Right kidney (tissue), 1 donor: ENCODE data around the gene OR56A3.

Source experiments
- DNase-seq: peaks from one replicate; pipeline ENCODE4 v3.0.0-alpha.2; 2016

OR56A3 gene

GRCh38 chr11:5973530-5973929 lies 31.5 kb downstream of the OR56A3 start:
- DNase-seq: no peak

DNA sequence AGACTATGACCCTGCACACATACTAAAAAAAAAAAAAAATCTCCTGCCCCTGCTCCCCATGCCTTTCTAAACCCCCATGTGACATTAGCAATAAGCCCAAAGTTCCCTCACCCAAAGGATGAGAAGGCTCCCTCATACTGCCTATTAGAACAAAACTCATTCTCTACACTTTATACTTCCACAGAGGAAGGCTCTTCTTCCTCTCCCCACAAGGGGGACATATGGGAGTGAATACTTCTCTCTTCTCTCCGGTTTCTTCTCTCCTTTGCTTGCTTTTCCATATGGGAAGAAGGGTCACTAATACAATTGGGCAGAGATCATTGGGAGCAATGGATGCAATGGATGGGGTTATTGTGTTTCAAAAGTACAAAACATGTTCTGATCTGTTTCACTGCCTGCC lies 41.4 kb downstream of the OR56A3 start:
- no peak for DNase-seq

- no peak for DNase-seq
Measured at GRCh38 chr11:5986885-5987284, 44.8 kb downstream of the OR56A3 start, which contains the start of gene OR52L1. TSS of gene OR52L1 (minus strand) at chr11:5986985. CDS start at chr11:5986930, 55 bp downstream.

DNA sequence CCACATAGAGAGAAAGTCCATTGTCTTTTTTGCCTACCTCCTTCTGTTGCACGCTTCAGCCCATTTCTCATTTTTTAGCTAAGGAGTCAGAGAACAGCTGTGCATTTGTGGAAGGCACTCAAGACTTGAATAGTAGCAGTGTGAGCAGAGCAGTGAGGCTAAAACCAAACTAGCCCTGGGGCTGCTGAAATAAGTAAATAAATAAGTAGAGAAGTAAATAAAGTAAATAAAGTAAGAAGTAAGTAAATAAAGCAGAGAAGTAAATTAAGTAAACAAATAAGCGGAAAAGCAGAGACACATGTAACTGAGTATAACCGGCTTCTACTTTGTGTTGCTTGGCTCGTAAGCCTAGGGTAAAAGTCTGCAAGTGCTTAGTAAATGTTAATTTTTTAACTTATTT lies 47.2 kb downstream of the OR56A3 start:
- DNase-seq: no peak

- no peak for DNase-seq
Measured at GRCh38 chr11:5992150-5992549, 50.1 kb downstream of the OR56A3 start.

DNA sequence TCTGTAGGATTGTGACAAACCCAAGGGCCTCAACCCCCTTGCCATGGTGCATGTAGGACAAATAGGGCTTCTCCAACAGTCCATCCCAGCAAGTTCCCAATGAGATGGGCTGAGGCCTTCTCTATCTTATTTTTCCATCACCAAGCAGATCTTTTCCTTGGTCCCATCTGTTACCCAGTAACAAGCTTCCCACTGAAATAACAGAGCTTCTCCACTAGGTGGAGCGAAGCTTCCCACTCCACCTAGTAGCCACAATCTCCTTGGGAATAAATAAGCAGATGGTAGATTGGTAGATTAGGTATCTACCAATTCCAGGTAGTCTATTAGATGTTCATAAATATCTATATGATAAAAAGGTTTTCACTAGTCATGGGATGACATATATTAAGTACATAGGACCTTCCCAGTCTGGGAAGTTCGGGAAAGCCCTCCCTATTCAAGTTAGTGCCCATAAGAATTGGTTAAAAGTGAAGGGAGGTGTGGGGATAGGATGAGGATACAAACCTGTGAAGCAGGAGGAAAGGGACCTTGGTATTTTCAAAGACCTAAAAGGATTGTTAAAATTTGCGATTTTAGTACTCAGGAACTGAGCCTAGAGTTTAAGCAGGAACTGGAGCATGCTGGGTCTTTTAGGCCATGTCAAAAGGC lies 50.7 kb downstream of the OR56A3 start:
- DNase-seq: no peak

DNA sequence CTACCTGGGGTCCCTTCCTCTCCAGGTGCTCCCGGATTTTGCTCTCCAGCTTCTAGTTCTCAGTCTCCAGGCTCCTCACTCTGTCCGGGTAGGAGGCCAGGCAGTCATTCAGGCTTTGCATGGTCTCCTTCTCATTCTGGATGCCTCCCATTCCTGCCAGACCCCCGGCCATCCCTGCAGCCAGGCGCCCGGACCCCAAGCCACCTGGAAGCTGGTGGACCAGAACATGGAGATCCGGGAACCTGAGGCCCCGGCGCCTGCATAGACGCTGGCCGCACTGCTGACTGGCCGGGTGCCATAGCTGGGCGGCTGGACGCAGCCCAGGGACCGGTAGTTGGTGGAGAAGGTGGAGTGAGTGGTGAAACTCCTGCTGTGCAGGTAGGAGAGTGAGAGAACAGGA lies 52.7 kb downstream of the OR56A3 start:
- no peak for DNase-seq
